Effector memory CD4-positive, alpha-beta T cell (primary cell): ENCODE measurements around the gene IDE.
"Not testable (repeated sequence)": the region's sequence is repeated elsewhere in the genome, so short reads cannot be mapped to it uniquely, and the experiment has no call there.

Experiments
- DNase-seq, 3 donors: peaks; one replicate each; pipeline ENCODE4 v3.0.0-alpha.2; 2020
- H3K27ac ChIP-seq: 2 replicates; pipeline ENCODE4 v1.7.0; 2013; ENCODE audit warnings: mild to moderate bottlenecking, low read length, moderate library complexity; ENCODE audit not compliant: insufficient read depth, poor library complexity, severe bottlenecking
- H3K27me3 ChIP-seq: replicated peaks from 2 replicates; pipeline ENCODE4 v1.7.0; 2013; ENCODE audit warnings: mild to moderate bottlenecking, low read length; ENCODE audit not compliant: insufficient read depth, control insufficient read depth, poor library complexity, severe bottlenecking
- H3K36me3 ChIP-seq: 2 replicates; pipeline ENCODE4 v1.7.0; 2013; ENCODE audit warnings: mild to moderate bottlenecking, low read length, moderate library complexity; ENCODE audit not compliant: control insufficient read depth, insufficient read depth
- H3K4me1 ChIP-seq: 2 replicates; pipeline ENCODE4 v1.7.0; 2013; ENCODE audit warnings: low read length, mild to moderate bottlenecking; ENCODE audit not compliant: control insufficient read depth, insufficient read depth, poor library complexity, severe bottlenecking
- H3K4me3 ChIP-seq: 2 replicates; pipeline ENCODE4 v1.7.0; 2013; ENCODE audit warnings: low read length, low read depth, mild to moderate bottlenecking; ENCODE audit not compliant: insufficient read depth, poor library complexity, severe bottlenecking
- H3K9me3 ChIP-seq: 2 replicates; pipeline ENCODE4 v1.7.0; 2013; ENCODE audit warnings: mild to moderate bottlenecking, low read length, moderate library complexity; ENCODE audit not compliant: control insufficient read depth

Gene IDE

DNA sequence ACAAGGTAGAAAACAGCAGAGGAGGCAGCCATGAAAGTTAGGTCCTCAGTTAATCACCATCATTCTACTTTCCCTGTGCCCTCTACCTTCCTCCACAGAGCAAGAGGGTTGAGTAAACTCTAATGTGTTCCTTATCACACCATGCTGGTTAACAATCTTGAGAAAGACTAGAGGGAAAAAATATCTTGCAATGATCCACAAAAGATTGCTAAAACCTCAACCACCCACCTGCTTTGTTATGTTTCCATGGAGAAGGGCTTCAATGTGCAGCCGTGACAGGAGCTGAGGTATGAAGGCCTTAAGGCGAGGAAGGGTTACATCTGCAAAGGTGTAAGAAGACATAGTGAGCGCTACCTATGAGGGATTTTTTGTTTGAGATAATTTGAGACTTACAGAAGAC is 103.9 kb downstream of the IDE start:
- H3K4me3 ChIP-seq = no peak overlapping the region
- H3K4me1 ChIP-seq = no peaks in the 10 kb centered on the region
- no peak for DNase-seq
- peaks cover 37% of the 10 kb centered on the region for H3K36me3 ChIP-seq
- H3K27ac ChIP-seq = no peak overlapping the region
- no peaks in the 10 kb centered on the region for H3K9me3 ChIP-seq
- no peaks in the 10 kb centered on the region for H3K27me3 ChIP-seq

DNA sequence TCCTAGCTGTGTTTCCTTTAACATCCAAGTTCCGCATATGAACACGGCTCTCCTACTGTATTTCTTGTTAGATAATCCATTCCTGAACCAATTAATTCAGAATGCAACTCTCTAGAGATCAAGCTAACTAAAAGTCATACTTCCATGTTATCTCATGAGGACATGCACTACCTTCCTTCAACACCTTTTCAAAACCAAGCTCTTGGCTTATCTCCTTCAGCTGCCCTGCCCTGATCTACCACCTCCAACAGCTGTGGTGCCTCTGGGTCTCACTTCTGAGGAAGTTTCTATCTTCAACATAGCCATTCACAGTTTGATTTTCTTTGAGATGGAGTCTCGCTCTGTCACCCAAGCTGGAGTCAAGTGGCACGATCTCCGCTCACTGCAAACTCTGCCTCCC is 109.5 kb downstream of the IDE start:
- no peak for DNase-seq
- Histone ChIP-seq H3K9me3 (no peaks in the 10 kb centered on the region), H3K27ac (no peak overlapping the region), H3K4me3 (no peak overlapping the region), H3K36me3 (peaks cover 46% of the 10 kb centered on the region), H3K27me3 (no peaks in the 10 kb centered on the region), H3K4me1 (no peaks in the 10 kb centered on the region)

DNA sequence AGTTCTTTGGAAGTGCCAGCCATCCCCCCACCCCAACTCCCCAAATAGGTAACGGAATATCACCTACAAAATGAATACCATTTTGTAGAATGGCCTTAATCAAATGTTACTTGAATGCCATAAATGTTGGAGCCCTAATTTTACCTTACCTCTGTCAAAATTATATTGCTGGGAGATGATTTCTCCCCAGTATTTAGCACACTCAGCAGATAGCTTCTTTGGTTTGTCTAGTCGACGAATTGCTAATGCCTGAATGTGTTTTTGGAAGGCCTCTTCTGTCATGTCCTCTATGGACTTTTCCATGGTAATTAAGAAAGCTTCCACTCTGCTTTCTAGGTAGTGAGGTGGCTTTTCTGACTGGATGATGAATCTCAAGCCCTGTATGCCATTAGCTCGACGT is 110.3 kb downstream of the IDE start:
- H3K4me1 ChIP-seq = no peaks in the 10 kb centered on the region
- peaks cover 38% of the 10 kb centered on the region for H3K36me3 ChIP-seq
- no peaks in the 10 kb centered on the region for H3K27me3 ChIP-seq
- H3K4me3 ChIP-seq = no peak overlapping the region
- H3K27ac ChIP-seq = no peak overlapping the region
- DNase-seq = no peak
- no peaks in the 10 kb centered on the region for H3K9me3 ChIP-seq

DNA sequence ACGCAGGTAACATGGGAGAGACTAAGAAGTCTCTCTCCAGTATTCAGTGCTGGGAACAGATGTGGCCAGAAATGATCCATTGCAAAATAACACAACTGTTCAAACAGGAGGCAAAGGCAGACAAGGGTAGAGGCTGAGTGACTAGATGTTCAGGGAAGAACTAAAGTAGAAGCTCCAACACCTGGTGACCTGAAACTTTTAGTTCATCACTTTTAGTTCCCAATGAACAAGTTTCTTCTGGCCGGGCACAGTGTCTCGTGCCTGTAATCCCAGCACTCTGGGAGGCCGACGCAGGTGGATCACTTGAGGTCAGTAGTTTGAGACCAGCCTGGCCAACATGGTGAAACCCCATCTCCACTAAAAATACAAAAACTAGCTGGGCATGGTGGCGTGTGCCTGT is 118.9 kb downstream of the IDE start:
- not testable (repeated sequence) for H3K9me3 ChIP-seq, H3K4me3 ChIP-seq, H3K27me3 ChIP-seq, H3K27ac ChIP-seq, DNase-seq, H3K4me1 ChIP-seq
- peaks cover 16% of the 10 kb centered on the region for H3K36me3 ChIP-seq

DNA sequence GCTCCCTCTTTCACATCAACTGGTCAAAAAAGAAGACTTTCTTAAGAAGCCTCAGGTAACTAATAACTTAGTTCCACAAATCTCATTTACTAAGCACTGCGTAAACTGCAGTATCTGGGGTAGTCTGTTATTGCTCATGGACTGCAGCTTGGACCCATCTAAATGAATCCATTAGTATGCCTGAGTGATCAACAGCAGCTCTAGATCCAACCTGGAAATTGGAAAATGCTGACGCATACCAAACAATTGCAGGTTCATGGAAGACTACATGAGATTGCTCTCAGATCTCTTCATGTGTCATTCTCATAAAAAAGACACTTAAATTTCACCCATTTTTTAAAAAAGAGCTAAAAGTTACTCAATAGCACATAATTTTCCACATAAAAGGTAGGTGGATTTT is 121.6 kb downstream of the IDE start:
- H3K4me1 ChIP-seq = no peaks in the 10 kb centered on the region
- H3K27me3 ChIP-seq = no peaks in the 10 kb centered on the region
- no peak overlapping the region for H3K27ac ChIP-seq
- no peak for DNase-seq
- no peak overlapping the region for H3K4me3 ChIP-seq
- no peaks in the 10 kb centered on the region for H3K9me3 ChIP-seq
- H3K36me3 ChIP-seq = peaks cover 16% of the 10 kb centered on the region

DNA sequence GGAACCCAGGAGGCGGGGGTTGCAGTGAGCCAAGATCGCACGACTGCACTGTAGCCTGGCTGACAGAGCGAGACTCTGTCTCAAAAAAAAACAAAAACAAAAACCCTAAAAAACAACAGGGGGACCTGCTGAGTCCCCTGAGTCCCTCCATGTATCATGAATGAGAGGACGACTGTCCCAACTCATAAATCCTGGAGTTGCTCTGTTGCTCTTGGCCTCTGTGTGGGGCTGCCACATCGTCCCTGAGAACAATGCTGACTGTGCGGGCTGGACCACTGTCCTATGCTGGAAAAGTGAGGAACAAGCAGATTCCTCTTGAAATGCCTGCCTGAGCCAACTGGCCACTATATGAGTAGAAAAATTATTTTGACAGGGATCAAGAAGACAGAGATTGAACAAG is 122.5 kb downstream of the IDE start:
- H3K9me3 ChIP-seq = no peaks in the 10 kb centered on the region
- no peak for DNase-seq
- H3K4me3 ChIP-seq = no peak overlapping the region

DNA sequence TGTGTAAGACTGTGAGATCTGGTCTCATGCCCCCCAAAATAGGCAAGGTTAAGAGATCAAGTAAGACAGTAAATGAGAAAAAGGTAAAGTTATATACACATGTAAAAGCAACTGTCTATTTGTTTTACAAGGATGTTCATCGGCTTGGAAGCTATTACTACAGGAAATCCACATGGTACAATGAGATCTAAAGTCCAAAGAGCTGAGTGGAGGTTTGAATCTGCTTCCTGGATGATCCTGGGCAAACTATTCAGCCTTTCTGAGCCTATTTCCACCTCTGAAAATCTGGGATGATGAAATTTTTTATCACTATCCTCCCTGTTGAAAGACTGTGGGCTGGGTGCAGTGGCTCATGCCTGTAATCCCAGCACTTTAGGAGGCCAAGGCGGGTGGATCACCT is 123.0 kb downstream of the IDE start:
- H3K9me3 ChIP-seq = no peaks in the 10 kb centered on the region
- no peaks in the 10 kb centered on the region for H3K27me3 ChIP-seq
- H3K36me3 ChIP-seq = peaks cover 16% of the 10 kb centered on the region
- H3K4me1 ChIP-seq = no peaks in the 10 kb centered on the region
- H3K27ac ChIP-seq = no peak overlapping the region
- no peak for DNase-seq
- H3K4me3 ChIP-seq = no peak overlapping the region

More for the DNA sequence above, 122.5 kb downstream of the IDE start:
- Histone ChIP-seq H3K27ac (no peak overlapping the region), H3K4me1 (no peaks in the 10 kb centered on the region), H3K27me3 (no peaks in the 10 kb centered on the region), H3K36me3 (peaks cover 16% of the 10 kb centered on the region)

DNA sequence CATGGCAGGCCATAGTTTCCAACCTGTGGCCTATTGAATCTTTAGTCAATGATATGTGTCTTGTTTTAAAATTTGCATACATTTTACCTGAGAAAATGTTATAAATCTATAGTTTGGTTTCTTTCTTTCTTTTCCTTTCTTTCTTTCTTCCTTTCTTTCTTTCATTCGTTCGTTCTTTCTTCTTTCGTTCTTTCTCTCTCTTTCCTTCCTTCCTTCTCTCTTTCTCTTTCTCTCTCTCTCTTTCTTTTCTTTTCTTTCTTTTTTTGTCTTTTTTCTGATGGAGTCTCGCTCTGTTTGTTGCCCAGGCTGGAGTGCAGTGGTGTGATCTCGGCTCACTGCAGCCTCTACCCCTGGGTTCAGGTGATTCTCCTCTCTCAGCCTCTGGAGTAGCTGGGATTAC is 133.3 kb downstream of the IDE start:
- Histone ChIP-seq H3K4me1 (no peaks in the 10 kb centered on the region), H3K9me3 (no peaks in the 10 kb centered on the region), H3K27me3 (no peaks in the 10 kb centered on the region), H3K36me3 (no peaks in the 10 kb centered on the region), H3K27ac (no peak overlapping the region), H3K4me3 (no peak overlapping the region)
- DNase-seq = no peak

DNA sequence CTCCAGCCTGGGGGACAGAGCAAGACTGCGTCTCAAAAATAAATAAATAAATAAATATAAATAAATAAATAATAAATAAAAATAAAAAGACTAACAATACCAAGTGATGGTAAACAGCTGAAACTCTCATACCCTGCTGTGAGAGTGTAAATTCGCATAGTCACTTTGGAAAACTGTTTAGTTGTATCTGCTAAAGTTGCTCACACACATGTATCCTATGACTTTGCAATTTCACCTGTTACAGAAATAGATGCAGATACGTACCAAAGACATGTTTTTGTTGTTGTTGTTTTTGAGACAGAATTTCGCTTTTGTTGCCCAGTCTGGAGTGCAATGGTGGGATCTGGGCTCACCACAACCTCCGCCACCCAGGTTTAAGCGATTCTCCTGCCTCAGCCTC is 135.7 kb downstream of the IDE start:
- Histone ChIP-seq H3K36me3 (no peaks in the 10 kb centered on the region), H3K9me3 (no peaks in the 10 kb centered on the region), H3K27me3 (no peaks in the 10 kb centered on the region), H3K27ac (no peak overlapping the region), H3K4me3 (no peak overlapping the region), H3K4me1 (no peaks in the 10 kb centered on the region)
- no peak for DNase-seq

DNA sequence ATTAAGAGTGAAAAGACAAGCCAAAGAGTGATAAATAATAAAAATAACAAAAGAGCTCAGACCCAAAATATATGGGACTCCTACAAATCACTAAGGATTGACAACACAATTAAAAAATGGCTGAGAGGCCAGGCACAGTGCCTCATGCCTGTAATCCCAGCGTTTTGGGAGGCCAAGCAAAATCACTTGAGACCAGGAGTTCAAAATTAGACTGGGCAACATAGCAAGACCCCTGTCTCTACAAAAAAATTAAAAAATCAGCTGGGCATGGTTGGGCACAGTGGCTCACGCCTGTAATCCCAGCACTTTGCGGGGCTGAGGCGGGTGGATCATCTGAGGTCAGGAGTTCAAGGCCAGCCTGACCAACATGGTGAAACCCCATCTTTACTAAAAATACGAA is 137.3 kb downstream of the IDE start:
- DNase-seq = no peak
- no peaks in the 10 kb centered on the region for H3K27me3 ChIP-seq
- no peak overlapping the region for H3K27ac ChIP-seq
- no peaks in the 10 kb centered on the region for H3K4me1 ChIP-seq
- no peaks in the 10 kb centered on the region for H3K9me3 ChIP-seq
- no peak overlapping the region for H3K4me3 ChIP-seq
- no peaks in the 10 kb centered on the region for H3K36me3 ChIP-seq

DNA sequence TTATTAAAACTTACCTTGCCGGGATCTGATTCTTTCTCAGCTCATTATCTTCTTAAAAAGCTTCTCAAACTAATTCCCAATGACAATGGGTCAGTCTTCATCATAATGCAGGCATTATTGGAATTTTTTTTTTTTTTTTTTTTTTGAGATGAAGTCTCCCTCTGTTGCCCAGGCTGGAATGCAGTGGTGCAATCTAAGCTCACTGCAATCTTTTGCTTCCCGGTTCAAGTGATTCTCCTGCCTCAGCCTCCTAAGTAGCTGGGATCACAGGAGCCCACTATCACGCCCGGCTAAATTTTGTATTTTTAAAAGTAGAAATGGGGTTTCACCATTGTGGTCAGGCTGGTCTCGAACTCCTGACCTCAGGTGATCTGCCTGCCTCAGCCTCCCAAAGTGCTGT is 137.8 kb downstream of the IDE start:
- not testable (repeated sequence) for H3K9me3 ChIP-seq

More for the DNA sequence above, 137.8 kb downstream of the IDE start:
- H3K4me3 ChIP-seq, H3K36me3 ChIP-seq, H3K27ac ChIP-seq, H3K4me1 ChIP-seq, DNase-seq, H3K27me3 ChIP-seq: not testable (repeated sequence)
